ENCODE measurements around the gene KATNAL1. TPM values are rescaled to one million over a fixed set of nuclear protein-coding genes. Genes with fewer than 3 reads are reported as not detected.
"Not testable (repeated sequence)": the region's sequence is repeated elsewhere in the genome, so short reads cannot be mapped to it uniquely, and the experiment has no call there.

KATNAL1 gene
- total and polyA plus RNA-seq, 12 donors: 1.5 to 17.9 (median 9.4) TPM

GRCh38 chr13:30175166-30175565 lies 132.2 kb downstream of the KATNAL1 start:
- DNase-seq: no peak
- Histone ChIP-seq H3K27ac (no peak overlapping the region), H3K4me1 (replicated peaks in 1 of 2) (no peaks in the 10 kb centered on the region), H3K36me3 (replicated peaks in 1 of 2) (no peaks in the 10 kb centered on the region), H3K27me3 (no peaks in the 10 kb centered on the region), H3K4me3 (no peak overlapping the region), H3K9me3 (replicated peaks in 1 of 3) (no peaks in the 10 kb centered on the region)
- TF ChIP-seq CTCF (IDR thresholded peaks at IDR 0.05): no peak
- intact Hi-C loops (cut with DNase I): no loop called here
- WGBS, 4 donors: 85 to 92% (median 89%) methylated on average over 5 of the region's 5 CpGs

- H3K9me3 ChIP-seq (replicated peaks in 1 of 3); H3K4me3 ChIP-seq; DNase-seq; H3K27ac ChIP-seq; H3K36me3 ChIP-seq (replicated peaks in 1 of 2); H3K27me3 ChIP-seq; intact Hi-C loops (cut with DNase I); H3K4me1 ChIP-seq (replicated peaks in 1 of 2): not testable (repeated sequence)
- WGBS, 4 donors: 74 to 84% (median 80%) methylated on average over 6 of the region's 6 CpGs
These were observed 133.1 kb downstream of the KATNAL1 start for GRCh38 chr13:30174250-30174649.

GRCh38 chr13:30173303-30173610 lies 134.1 kb downstream of the KATNAL1 start:
- no peak overlapping the region for H3K4me3 ChIP-seq
- H3K36me3 ChIP-seq (replicated peaks in 1 of 2): no peaks in the 10 kb centered on the region
- H3K27me3 ChIP-seq: no peaks in the 10 kb centered on the region
- no peak overlapping the region for H3K27ac ChIP-seq
- intact Hi-C loops (cut with DNase I): no loop called here
- no peak for DNase-seq
- no peak for TF ChIP-seq POLR2A (IDR thresholded peaks at IDR 0.05)
- no peak for TF ChIP-seq CTCF (IDR thresholded peaks at IDR 0.05)
- 79 to 88% (median 84%) methylated on average over 3 to 5 of the region's 5 CpGs for WGBS, 4 donors
- H3K9me3 ChIP-seq (replicated peaks in 1 of 3): no peaks in the 10 kb centered on the region
- no peaks in the 10 kb centered on the region for H3K4me1 ChIP-seq (replicated peaks in 1 of 2)

GRCh38 chr13:30172593-30173302 lies 134.6 kb downstream of the KATNAL1 start:
- WGBS, 4 donors: 85 to 92% (median 88%) methylated on average over 15 of the region's 15 CpGs
- no peak overlapping the region for H3K4me3 ChIP-seq
- H3K27me3 ChIP-seq: no peaks in the 10 kb centered on the region
- TF ChIP-seq POLR2A (IDR thresholded peaks at IDR 0.05) (no peak), CTCF (IDR thresholded peaks at IDR 0.05) (no peak)
- H3K27ac ChIP-seq: no peak overlapping the region
- DNase-seq: no peak
- intact Hi-C loops (cut with DNase I): no loop called here
- no peaks in the 10 kb centered on the region for H3K9me3 ChIP-seq (replicated peaks in 1 of 3)
- no peaks in the 10 kb centered on the region for H3K36me3 ChIP-seq (replicated peaks in 1 of 2)
- H3K4me1 ChIP-seq (replicated peaks in 1 of 2): no peaks in the 10 kb centered on the region

GRCh38 chr13:30170569-30170968 lies 136.8 kb downstream of the KATNAL1 start:
- no peaks in the 10 kb centered on the region for H3K27me3 ChIP-seq
- H3K4me1 ChIP-seq (replicated peaks in 1 of 2): no peaks in the 10 kb centered on the region
- DNase-seq: no peak
- intact Hi-C loops (cut with DNase I): no loop called here
- H3K9me3 ChIP-seq (replicated peaks in 1 of 3): no peaks in the 10 kb centered on the region
- H3K4me3 ChIP-seq: no peak overlapping the region
- H3K36me3 ChIP-seq (replicated peaks in 1 of 2): no peaks in the 10 kb centered on the region
- H3K27ac ChIP-seq: no peak overlapping the region
- TF ChIP-seq POLR2A (IDR thresholded peaks at IDR 0.05): no peak
- TF ChIP-seq CTCF (IDR thresholded peaks at IDR 0.05): no peak
- WGBS, 4 donors: 77 to 87% (median 84%) methylated on average over 9 of the region's 9 CpGs
